ENCODE results near the gene GNPTAB.

The GNPTAB gene

DNA sequence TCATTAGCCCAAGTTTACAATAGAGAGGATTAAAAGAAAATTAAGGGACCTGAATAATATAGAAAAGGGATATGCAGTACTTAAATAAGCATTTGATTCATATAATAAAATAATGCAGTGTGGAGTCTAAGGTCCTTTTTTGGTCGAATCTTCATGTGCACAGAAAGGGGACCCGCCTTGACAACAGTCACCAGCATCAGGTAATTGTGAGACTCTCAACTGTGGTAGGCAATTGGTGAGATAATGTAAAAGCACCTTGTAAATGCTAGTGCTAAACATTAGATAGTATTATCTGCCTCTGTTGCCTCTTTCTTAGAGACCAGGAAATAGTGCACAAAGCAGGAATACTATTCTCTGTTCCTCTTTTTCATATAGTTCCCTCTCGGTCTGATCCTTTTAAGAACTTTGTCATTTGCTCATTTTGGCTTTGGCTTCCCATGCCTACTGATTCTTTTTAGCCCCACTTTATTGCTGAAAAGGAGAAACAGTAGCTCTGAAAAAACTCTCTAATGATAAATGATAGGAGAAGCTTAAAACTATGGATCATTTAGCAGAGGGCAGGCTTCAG, 115.8 kb downstream of the GNPTAB start:
- no peak overlapping the region for H3K9ac ChIP-seq
- TF ChIP-seq, protein P1, sequence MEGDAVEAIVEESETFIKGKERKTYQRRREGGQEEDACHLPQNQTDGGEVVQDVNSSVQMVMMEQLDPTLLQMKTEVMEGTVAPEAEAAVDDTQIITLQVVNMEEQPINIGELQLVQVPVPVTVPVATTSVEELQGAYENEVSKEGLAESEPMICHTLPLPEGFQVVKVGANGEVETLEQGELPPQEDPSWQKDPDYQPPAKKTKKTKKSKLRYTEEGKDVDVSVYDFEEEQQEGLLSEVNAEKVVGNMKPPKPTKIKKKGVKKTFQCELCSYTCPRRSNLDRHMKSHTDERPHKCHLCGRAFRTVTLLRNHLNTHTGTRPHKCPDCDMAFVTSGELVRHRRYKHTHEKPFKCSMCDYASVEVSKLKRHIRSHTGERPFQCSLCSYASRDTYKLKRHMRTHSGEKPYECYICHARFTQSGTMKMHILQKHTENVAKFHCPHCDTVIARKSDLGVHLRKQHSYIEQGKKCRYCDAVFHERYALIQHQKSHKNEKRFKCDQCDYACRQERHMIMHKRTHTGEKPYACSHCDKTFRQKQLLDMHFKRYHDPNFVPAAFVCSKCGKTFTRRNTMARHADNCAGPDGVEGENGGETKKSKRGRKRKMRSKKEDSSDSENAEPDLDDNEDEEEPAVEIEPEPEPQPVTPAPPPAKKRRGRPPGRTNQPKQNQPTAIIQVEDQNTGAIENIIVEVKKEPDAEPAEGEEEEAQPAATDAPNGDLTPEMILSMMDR (conservative IDR thresholded peaks at IDR 0.05; ENCODE audit: low read depth, low read length), result no peak
- H3K79me2 ChIP-seq (ENCODE audit: insufficient read depth, low read depth), result no peaks in the 10 kb centered on the region; the same call in 1 of the 2 replicates
- no peaks in the 10 kb centered on the region for H4K20me1 ChIP-seq (ENCODE audit: insufficient read depth)
- peaks cover 1% of the 10 kb centered on the region for H3K4me1 ChIP-seq (ENCODE audit: low read depth, poor library complexity, severe bottlenecking)
- no peak overlapping the region for H3K4me2 ChIP-seq
- no peaks in the 10 kb centered on the region for H3K36me3 ChIP-seq (ENCODE audit: insufficient read depth)
- H3K4me3 ChIP-seq (IDR thresholded peaks at IDR 0.05; ENCODE audit: insufficient read depth, low read depth, low read length), result no peak overlapping the region
- H2AFZ ChIP-seq (ENCODE audit: low read depth), result no peak overlapping the region
- H3K27me3 ChIP-seq (ENCODE audit: insufficient read depth, low read depth), result no peaks in the 10 kb centered on the region
- no peak overlapping the region for H3K27ac ChIP-seq

DNA sequence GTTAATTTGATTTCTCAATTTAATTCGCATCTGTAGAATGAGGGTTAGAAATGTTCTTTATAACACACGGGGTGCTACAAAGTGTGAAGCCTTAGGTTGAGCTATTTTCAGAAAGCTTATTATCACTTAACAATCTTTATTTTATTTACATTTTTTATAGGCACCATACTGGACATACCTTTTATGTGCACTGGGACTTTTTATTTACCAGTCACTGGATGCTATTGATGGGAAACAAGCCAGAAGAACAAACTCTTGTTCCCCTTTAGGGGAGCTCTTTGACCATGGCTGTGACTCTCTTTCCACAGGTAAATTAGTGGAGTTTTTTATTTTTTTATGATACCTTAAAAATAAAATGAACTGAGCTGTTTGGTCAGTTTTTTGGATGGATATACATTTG, 116.8 kb downstream of the GNPTAB start:
- TF ChIP-seq, protein P1 (conservative IDR thresholded peaks at IDR 0.05; ENCODE audit: low read depth, low read length), result no peak
- Histone ChIP-seq H3K36me3 (ENCODE audit: insufficient read depth) (no peaks in the 10 kb centered on the region), H3K27ac (no peak overlapping the region), H3K79me2 (ENCODE audit: insufficient read depth, low read depth) (no peaks in the 10 kb centered on the region; the same call in 1 of the 2 replicates), H2AFZ (ENCODE audit: low read depth) (no peak overlapping the region), H3K4me2 (no peak overlapping the region), H3K9ac (no peak overlapping the region), H3K4me1 (ENCODE audit: low read depth, poor library complexity, severe bottlenecking) (peaks cover 9% of the 10 kb centered on the region), H3K4me3 (IDR thresholded peaks at IDR 0.05; ENCODE audit: insufficient read depth, low read depth, low read length) (no peak overlapping the region), H3K27me3 (ENCODE audit: insufficient read depth, low read depth) (no peaks in the 10 kb centered on the region), H4K20me1 (ENCODE audit: insufficient read depth) (no peaks in the 10 kb centered on the region)

DNA sequence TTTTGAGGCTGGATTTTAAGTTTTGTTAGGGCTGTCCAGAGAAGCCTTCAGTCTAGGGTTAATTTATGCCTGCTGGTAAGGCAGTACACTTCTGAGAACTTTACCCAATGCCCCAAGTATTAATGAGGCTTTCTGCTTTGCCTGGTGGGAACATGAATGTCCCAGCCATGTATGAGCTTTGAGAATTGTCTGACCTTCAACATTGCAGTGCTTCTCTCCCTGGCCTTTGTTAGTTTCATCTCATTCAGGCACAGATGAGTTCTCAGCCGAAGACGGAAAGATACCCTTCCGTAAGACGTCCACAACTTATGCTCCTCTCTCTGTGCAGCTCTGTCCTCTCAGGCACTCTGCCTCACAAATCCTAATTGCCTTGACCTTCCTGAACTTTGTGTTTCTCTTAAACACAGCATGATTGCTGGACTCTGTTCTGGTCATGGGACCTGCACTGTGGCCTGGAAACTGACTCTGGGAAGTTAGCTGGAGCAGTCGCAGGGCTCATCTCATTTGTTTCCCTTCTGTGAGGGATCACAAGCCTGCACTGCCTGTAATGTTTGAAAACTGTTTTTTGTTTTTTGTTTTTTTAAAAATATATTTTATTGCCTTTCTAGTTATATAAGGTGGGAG, 117.6 kb downstream of the GNPTAB start:
- H3K79me2 ChIP-seq (ENCODE audit: insufficient read depth, low read depth), result no peaks in the 10 kb centered on the region; the same call in 1 of the 2 replicates
- no peak overlapping the region for H3K27ac ChIP-seq

DNA sequence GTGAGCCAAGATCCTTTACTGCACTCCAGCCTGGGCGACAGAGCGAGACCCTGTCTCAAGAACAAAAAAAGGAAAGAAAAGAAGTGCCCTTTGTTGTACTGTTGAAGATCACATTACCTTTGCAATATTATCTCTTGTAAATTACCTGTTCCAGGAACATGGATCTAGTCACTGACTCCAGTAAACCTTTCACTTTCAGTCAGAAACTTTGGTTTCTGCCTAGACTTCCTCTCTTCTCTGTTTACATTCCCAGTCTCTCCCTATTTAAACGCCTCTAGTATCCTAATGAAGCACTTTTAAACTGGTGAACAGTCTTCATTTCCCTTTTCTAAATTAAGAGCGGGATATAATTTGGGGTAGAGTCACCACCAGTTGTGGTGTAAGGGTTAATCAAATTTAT, 120.5 kb downstream of the GNPTAB start:
- peaks cover 9% of the 10 kb centered on the region for H3K4me1 ChIP-seq (ENCODE audit: low read depth, poor library complexity, severe bottlenecking)
- TF ChIP-seq, protein P1 (conservative IDR thresholded peaks at IDR 0.05; ENCODE audit: low read depth, low read length), result no peak
- H2AFZ ChIP-seq (ENCODE audit: low read depth), result no peak overlapping the region
- H3K27me3 ChIP-seq (ENCODE audit: insufficient read depth, low read depth), result no peaks in the 10 kb centered on the region
- no peak overlapping the region for H3K4me3 ChIP-seq (IDR thresholded peaks at IDR 0.05; ENCODE audit: insufficient read depth, low read depth, low read length)
- no peak overlapping the region for H3K4me2 ChIP-seq
- H3K9ac ChIP-seq, result no peak overlapping the region
- no peaks in the 10 kb centered on the region for H4K20me1 ChIP-seq (ENCODE audit: insufficient read depth)
- H3K79me2 ChIP-seq (ENCODE audit: insufficient read depth, low read depth), result no peaks in the 10 kb centered on the region; the same call in 1 of the 2 replicates
- H3K36me3 ChIP-seq (ENCODE audit: insufficient read depth), result no peaks in the 10 kb centered on the region
- H3K27ac ChIP-seq, result no peak overlapping the region

More for the DNA sequence above, 117.6 kb downstream of the GNPTAB start:
- no peaks in the 10 kb centered on the region for H3K27me3 ChIP-seq (ENCODE audit: insufficient read depth, low read depth)
- TF ChIP-seq, protein P1 (conservative IDR thresholded peaks at IDR 0.05; ENCODE audit: low read depth, low read length), result no peak
- H3K4me2 ChIP-seq, result no peak overlapping the region
- H3K4me3 ChIP-seq (IDR thresholded peaks at IDR 0.05; ENCODE audit: insufficient read depth, low read depth, low read length), result no peak overlapping the region
- no peak overlapping the region for H2AFZ ChIP-seq (ENCODE audit: low read depth)
- peaks cover 9% of the 10 kb centered on the region for H3K4me1 ChIP-seq (ENCODE audit: low read depth, poor library complexity, severe bottlenecking)
- H3K36me3 ChIP-seq (ENCODE audit: insufficient read depth), result no peaks in the 10 kb centered on the region
- H4K20me1 ChIP-seq (ENCODE audit: insufficient read depth), result no peaks in the 10 kb centered on the region
- no peak overlapping the region for H3K9ac ChIP-seq

All from KMS-11 (cell line).